Measurements from ENCODE around the gene NARF.

DNA sequence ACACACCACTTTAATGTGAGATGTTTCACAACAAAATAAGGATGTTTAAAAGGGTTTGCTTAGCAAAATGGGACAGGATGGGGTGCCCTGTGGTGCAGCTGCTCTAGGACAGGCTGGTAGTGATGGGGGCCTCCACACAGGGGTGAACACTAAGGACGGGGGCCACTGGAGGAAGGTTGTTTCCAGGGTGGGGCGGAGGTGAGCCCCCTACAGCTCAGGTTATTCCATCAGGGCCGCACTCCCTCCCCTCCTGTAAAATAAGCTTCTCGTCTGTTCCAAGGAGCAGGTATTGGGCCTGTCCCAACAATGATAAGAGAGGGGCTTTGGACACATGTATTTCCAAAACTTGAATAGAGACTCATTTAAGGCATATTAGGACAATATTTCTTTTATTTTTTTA, 42.3 kb upstream of the NARF start:
- TF ChIP-seq POLR2A (IDR thresholded peaks at IDR 0.05; ENCODE audit: low read depth, low read length): no peak
- TF ChIP-seq POLR2AphosphoS5 (IDR thresholded peaks at IDR 0.05; ENCODE audit: low read depth, low read length): no peak
- no peak for TF ChIP-seq TAF1 (IDR thresholded peaks at IDR 0.05; ENCODE audit: low read depth, low read length)
- TF ChIP-seq POU2F2 (IDR thresholded peaks at IDR 0.05; ENCODE audit: low read depth, low read length): no peak
- TF ChIP-seq PAX5 (IDR thresholded peaks at IDR 0.05; ENCODE audit: insufficient read depth, low read length, severe bottlenecking): no peak
- no peak for TF ChIP-seq SPI1 (IDR thresholded peaks at IDR 0.05; ENCODE audit: low read depth, low read length)

All from GM12891 (cell line).